Left renal cortex interstitium (tissue), 4 donors: Measurements from ENCODE around the gene BARHL1. TPM values are rescaled to one million over a fixed set of nuclear protein-coding genes. Genes with fewer than 3 reads are reported as not detected.

ENCODE experiments used
- DNase-seq, 4 donors: peaks; one replicate each; pipeline ENCODE4 v3.0.0-alpha.2; 2013; ENCODE audit warnings: low read depth in 4 of 4, low spot score in 2 of 4, missing footprints in 1 of 4
- polyA plus RNA-seq, 4 donors: library from polyadenylated mRNA; unstranded; fragments of 120-200 nt; gene quantifications; one replicate each; pipeline ENCODE4 v1.2.1, GENCODE V29; 2013; ENCODE audit not compliant: insufficient read length in 4 of 4

The BARHL1 gene
- not detected for polyA plus RNA-seq

DNA sequence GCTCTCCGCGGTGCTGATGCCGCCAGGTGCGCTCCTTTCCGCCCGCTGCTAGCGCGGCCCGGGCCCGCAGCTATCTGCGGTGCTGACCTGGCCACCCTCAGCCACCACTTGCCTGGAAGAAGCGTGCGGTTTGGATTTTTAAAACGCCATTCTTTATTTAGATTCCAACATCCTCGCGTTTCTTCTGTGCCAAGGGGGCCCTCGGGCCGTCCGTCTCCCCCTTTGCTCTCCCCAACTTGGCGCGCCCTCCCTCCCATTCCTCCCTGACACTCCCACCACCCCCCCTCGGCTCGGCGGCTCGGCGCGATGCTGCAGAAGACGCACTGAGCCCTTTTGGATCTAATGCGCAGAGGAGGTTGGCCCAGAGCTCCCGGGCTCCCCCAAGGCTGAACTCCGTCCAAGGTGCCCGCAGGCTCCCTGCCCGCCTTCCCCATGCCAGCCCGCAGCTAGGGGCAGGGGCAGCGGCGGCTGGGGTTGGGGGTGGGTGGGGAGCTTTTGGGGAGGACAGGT is at the start of gene BARHL1:
Gene BARHL1 (plus strand): TSS at position 331 of the 510 bp plus-strand sequence. CDS start 192 bp downstream, outside the sequence.
- DNase-seq, result no peak

DNA sequence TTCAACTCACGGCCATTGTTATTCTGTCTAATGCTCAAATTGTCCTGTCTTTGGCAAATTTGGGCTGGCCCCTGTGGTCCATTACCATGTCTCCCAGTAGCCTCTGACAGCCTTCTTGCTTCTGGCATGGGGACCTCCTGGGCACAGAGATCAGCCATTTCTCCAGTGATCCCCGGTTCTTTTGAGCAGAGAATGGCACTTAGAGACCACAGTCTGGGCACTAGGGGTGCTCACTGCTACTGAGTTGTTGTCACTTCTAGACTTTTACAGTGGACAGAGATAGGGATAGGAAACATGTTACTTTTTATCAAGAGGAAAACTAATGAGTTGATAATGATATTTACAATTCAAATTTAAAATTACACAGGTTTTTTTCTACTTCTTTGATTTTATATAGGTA is 47.6 kb upstream of the BARHL1 start:
- DNase-seq, result no peak

DNA sequence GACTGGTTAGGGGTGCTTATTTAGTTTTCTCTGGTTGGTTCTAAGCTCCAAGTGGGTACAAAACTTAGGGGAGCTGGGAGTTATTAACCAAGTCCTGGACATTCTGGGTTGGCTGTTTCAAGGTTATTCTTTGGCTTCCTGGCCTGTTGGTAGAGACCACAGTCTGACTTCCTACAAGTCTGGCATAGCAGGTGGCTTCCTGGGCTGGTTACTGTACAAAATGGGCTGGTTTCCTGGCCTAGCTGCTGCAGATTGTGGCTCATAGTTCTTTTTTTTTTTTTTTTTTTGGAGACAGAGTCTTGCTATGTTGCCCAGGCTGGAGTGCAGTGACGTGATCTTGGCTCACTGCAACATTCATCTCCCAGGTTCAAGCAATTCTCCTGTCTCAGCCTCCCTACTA is 46.3 kb upstream of the BARHL1 start:
- no peak for DNase-seq

DNA sequence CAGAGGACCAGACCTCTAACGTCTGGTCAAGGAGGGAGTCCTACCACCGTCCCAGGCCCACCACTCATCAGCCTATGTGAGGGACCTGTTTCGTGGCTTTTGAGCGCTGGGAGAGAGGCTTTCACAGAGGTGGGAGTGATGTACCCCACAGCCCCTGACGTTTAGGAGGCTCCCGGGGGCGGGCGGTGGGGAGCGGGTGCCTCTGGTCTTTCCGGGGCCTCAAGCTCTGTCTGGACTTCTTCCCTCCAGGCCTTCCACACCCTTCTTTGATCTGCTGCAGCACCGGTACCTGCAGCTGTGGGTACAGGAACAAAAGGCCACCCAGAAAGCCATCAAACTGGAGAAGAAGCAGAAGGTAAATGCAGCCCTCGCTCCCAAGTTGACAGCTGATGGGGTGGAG is 45.1 kb upstream of the BARHL1 start:
- DNase-seq, result no peak

DNA sequence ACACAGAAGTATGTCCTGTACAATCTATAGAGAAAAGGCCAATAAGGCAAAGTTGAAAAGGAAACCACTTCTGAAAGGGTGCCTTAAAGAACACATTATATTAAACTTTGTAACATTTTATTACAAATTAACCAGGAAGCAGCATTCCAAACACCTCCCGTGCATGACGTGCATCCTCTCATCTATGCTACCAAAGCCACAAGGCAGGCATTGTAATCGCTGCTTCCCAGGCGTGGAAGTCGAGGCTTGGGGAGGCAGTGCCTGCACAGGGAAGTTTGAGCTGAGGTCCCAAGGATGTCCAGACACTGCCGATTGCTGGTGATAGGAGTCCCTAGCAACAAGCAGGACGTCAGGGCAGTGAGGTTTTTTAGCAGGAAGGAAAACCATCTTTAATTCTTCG is 44.3 kb upstream of the BARHL1 start:
- DNase-seq, result no peak

DNA sequence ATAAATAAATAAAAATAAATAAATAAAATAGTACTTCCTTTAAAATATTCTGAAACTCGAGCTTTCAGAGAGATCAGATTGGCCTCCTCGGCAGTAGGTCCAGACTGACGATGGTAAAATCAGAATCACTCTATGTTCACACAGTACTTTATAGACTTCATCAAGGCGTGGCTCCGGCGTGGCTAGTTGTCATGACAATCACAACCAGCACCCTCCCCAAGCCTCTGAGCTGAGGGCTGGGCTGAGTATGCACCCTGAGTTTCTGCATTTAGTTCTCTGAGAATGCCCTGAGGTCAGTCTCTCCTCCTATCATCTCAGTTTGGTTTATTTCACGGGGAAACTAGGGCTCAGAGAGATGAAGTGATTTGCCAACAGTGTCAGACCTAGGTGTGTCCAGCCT is 43.3 kb upstream of the BARHL1 start:
- DNase-seq, result no peak

DNA sequence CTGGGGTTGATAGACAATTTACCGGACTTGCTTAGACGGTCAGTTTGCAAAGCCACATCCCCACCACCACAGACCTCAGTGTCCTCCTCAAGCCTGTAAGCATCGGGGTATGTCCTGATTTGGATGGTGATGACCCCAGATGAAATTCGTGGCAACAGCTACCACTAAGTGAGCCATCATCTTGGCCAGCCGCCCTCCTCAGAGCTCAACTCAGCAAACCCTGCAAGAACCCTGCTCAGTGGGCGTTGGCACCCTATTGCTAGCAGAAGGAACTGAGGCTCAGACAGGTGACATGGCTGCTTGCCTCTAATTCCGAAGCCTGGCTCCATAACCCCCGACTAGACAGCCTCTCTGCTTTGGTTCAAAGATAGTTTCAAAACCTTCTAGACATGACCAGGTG is 41.4 kb upstream of the BARHL1 start:
- no peak for DNase-seq

DNA sequence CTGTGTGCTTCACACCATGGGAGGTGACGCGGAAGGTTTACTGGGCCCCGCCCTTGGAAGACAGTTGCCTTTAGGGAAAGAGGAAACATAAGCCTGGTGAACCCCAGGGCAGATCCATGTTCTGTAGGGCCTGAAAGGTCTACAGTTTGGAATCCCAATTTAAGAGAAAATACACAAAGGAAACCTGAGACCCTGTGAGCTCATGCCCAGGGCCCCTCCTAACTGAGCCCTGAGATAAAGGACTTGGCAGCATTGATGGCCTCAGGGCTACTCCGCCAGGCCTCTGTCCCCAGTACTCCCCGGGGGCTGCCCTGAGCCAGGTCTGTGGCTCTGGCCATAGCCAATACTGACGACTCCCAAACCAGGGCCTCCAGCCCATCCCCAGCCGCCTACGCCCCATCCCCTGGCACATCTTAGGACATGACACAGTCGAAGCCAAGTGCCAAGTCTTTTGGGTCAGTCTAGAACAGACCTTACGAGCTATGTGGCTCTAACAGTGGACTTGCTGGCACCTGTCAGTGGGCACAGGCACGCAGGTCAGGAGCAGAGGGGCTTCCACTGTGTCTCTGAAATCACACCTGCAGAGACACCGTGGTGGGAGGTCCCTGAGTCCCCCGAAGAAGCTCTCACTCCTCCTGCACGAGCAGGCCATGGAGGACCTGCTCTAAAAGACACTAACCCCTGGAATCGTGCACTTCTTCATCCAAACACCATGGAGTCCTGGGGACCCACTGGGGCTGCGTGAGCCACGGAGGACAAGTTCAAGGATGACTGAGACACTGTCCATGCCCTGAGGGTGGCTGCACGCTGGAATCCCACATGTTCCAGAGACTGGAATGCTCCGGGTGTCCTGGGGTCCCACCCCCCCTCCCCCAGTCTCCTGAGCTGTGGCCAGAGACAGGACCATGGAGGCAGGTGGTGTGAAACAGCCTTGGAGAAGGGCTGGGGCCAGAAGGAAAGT is 40.3 kb upstream of the BARHL1 start:
- DNase-seq, result no peak

DNA sequence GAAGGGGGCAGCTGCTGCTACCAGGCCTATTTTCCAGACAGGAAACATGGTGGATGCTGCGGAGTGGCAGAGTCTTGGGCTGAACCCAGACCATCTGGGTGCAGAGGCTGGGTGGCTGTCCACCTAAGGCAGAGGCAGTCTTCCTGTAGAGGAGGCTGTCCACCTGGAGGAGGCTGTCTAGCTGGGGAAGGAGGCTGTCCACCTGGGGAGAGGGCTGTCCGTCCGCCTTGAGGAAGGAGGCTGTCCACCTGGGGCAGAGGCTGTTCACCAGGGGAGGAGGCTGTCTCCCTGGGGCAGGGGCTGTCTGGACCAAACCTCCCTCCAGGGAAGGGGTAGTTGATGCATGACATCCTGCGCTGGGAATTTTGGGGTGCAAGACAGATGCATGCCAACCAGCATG is 39.2 kb upstream of the BARHL1 start:
- no peak for DNase-seq

DNA sequence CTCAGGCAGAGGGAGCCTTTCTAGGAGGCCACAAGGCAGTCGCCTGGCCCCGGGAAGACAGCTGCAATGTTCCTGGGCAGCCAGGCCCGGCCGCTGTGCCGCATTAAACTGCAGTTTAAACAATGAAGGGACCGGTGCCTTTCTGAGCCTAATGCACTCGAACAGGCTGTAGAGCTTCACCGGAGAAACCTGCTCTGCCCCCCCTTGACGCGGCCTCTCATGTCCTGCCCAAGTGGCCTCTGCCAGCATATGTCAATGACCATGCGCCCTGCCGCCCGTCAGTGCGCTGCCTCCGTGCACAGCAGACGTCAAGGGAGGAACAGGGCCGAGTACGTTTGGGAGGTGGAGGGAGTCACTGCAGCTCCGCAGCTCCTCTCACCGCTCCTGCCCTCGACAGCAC is 38.4 kb upstream of the BARHL1 start:
- no peak for DNase-seq

DNA sequence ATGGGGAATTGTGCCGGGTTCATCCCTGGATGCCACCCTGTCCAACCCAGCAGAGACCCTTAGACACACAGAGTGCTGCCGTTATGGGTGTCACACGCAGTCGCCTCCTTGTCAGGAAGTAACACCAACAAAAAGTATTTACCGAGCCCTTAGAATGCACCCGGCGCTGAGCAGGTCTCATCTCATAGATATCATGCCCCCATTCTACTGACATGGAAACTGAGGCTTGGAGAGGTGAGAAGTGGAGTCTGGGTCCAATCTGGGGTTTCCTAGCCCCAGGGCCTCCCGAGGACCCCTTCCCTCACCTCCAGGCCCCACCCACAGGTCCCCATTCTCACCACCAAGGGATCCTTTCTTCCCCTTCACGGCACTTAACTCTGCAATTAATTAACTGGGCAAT is 36.8 kb upstream of the BARHL1 start:
- DNase-seq, result no peak

DNA sequence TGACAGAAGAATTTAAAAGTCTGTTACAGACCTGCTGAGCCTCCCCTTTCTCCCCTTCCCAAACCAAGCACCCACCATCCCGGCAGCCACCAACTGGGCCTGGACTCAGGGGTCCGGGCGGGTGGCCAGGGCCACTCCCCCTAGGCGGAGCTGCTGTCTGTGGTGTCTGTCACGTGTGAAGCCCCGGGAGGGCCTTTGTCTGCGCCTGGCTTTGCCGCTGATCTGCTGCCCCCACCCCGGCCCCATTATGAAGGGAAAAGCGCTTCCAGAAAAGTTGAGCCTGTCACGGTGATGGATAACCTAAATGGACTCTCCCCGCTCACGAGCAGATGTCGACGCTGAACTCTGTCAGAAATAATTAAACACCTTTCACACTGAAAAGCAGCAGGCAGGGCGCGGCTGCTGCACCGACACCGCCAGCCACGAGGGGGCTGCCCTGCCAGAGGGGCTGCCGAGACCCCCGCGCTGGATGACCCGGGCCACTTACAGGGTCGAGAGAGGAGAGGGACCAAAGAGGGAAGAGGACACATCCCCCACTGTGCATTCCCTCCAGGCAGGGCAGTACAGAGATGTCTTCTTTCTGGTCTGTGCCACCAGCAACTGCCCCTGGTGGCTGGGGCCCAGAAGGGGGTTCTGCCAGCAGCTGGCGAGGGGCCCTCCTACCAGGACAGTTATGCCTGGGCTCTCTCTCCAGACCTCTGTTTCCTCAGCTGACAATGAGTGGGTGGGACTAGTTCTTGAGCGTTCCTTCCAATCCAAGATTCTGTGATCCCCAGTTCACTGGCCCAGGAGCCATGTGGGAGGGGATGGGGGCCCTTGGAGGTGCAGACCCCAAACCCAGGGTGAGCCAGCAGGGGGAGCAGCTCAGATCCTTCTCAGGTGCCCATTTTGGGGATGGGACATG is 36.0 kb upstream of the BARHL1 start:
- DNase-seq, result no peak

DNA sequence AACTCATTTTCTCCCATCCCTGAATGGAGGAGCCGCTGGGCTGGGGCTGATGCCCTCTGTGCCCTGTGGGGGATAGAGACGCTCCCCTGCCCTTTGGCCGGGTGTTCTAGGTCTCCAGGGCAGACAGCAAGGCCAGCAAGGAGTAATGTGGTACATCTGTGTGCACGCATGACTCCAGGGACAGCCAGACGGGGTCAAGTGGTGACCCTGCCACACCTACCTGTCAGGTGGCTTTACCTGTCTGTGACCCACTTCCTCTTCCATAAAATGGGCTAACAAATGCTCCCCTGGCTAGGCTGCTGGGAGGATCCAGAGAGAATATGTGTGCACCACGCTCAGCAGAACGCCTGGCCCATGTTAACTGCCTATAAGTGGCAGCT is 35.4 kb upstream of the BARHL1 start:
- DNase-seq, result no peak

DNA sequence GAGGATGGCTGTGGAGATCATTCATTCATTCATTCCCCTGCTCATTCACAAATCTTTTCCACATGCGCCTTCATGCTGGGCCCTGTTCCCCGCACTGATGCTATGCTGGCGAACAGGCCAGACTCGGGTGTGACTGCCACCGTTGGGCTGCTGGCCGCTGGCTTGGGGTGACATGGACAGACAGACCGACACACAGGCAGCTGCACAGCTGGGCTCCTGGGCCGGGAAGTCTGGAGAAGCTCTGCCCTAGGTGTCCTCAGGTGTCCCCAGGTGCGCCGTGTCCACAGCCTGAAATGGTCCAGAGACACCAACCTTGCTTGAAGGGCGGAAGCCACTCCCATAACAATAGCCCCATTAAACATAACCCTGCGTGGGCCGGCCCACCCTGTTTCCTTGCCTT is 35.0 kb upstream of the BARHL1 start:
- DNase-seq, result no peak

DNA sequence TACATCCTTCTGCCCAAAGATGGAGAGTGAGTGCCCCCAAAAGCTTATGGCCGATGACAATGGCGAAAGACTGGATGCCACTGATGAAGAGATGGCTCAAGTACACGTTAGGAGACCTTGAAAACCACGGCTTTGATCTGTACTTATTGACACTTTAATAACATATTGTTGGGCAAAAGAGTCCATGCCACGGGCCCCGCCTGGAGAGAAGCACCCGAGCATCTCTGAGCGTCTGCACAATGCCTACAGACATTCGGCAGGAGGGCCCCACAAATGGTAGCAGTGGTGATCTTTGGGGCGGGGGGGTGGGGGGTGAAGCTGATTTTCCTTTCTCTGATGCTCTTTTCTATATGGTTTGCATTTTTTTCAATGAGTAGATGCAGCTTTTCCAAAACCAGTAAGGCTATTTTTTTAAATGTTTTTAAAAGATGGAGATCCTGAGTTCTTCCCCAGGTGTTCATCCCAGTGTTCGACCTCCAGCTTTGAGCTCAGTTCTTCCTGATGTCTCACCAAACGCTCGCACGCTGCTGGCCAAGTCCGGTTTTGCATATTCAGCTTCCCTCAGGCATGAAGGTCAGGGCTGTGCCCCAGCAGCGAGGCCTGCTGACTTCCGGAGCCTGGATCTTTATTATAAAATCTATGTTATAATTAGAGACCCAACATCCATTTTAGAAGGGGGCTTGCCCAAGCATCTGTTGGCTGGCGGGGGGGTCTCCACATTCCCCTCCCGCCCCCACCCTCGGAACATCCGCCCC is 34.3 kb upstream of the BARHL1 start:
- DNase-seq, result no peak

DNA sequence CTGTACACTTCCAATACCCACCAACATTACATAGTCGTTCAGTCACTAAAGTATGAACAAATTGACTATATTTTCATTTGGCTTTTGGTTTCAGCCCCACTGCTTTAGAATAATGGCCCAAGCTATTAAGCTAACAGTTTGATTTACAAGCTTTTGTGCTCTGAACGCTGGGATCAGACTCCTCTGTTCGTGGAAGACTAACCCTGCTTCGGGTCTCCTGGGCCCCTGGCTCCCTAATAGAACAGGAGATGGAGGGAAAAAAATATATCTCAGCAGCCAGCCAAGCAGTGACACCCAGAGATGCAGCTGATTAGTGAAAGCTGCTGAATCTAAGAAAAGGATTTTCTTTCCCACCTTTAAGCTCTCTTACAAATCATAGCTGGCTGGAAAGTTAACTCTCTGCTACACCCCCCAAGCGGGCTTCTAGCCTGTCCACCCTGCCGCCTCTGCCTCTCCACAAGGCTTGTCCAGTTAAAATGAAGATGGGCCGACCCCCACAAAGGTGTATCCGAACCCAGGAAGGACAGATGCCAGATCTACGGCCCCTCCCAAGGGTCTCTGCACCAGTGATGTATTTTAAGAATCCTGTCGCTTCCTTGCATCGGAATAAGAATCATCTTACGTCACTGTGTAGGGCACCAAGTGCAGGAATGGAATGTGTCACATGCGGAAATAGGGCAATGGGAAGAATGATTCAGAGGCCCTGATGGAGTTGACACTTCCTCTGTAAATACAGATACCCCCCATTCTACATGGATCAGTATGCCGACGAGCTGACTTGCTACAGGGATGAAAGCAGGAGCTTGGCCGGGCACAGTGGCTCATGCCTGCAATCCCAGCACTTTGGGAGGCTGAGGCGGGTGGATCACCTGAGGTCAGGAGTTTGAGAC is 33.4 kb upstream of the BARHL1 start:
- no peak for DNase-seq

DNA sequence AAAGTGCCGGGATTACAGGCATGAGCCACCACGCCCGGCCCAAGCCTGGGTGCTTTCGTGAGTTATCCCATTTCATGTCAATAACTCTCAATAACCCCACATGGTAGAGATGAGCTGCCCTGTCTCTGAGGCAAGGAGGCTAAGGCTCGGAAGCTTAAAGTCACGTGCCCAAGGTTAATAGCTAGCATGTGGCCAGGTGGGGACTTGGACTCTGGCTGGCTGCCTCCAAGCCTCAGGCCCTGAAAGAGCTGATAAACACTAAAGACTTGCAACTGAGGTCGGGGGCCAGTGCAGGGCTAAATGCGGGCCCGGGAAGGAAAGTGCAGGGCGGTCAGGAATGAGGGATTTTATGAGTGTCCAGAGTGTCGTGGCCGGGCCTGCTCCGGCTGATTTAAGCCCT is 30.9 kb upstream of the BARHL1 start:
- DNase-seq, result no peak

DNA sequence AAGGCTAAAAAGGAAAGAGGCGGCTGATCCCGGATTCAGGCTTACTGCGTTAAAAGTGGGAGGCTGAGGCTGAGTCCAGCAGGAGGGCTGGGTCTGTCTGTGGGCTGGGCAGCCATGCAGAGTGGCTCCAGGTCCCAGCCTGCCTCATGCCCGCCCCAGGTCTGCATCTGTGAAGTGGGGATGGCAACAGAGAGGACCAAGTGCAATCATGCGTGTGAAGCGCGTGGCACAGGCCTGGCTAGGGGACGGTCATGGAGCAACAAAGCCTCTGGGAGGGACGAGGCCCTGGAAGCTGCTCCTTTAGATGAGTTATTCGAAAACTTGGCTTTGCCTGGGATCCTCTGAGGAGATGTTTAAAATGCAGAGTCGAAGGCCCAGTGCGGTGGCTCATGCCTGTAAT is 30.4 kb upstream of the BARHL1 start:
- DNase-seq, result no peak

DNA sequence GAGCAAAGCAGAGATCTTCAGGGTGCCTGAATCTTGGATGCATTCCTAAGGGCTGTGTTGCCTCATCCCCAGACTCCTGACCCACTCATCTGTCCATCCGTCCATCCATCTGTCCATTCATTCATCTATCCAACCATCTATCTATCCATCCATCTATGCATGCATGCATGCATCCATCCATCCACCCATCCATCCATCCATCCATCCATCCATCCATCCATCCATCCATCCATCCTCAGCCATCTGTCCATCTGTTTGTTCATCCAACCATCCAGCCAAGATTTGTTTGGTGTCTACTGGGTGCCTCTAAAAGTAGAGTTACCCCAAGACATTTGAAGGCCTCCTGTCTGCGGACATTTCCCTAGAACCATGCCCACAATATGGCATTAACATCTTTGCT is 27.7 kb upstream of the BARHL1 start:
- no peak for DNase-seq

DNA sequence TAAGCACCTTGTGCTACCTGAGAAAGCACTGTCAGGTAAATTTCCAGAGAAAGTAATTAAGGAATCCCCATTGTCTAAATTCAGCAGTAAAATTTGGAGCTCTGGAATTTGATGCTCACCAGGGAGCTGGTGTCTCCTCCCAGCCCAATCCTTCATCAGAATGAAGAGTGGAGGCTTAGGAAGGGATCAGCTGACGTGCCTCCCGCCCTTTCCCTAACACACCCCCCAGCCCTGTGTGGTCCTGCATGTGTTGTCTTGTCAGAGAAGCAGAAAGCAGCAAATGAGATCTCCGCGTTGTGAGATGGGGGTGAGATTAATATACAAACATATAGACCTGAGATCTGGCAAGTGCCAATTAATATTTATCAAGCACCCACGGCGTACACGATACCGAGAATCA is 26.9 kb upstream of the BARHL1 start:
- no peak for DNase-seq
